Activated CD4-positive, CD25-positive, alpha-beta regulatory T cell treated with anti-CD3 and anti-CD28 coated beads, Interleukin-2, amount 50 U/mL, for 72 hours (primary cell): ENCODE results near the gene PRM3.

Experiments used
- DNase-seq: peaks from one replicate; pipeline ENCODE4 v3.0.0; 2021

PRM3 gene

GRCh38 chr16:11258553-11259492, 14.6 kb downstream of the PRM3 start:
- no peak for DNase-seq

GRCh38 chr16:11257131-11257938, 16.1 kb downstream of the PRM3 start:
- DNase-seq, result peak; percentile 59

- DNase-seq, result no peak
These were observed 16.7 kb downstream of the PRM3 start for GRCh38 chr16:11256661-11257130.

GRCh38 chr16:11255737-11256660, 17.4 kb downstream of the PRM3 start, which contains the start of gene SOCS1:
SOCS1 (minus strand) TSS chr16:11256204; CDS start chr16:11255478, 726 bp downstream.
- peak; percentile 93 for DNase-seq

GRCh38 chr16:11254913-11255736, 18.3 kb downstream of the PRM3 start:
- peak; percentile 65 for DNase-seq

- DNase-seq, result no peak
These were observed 19.2 kb downstream of the PRM3 start for GRCh38 chr16:11253995-11254912.

- peak; percentile 67 for DNase-seq
These were observed 20.1 kb downstream of the PRM3 start for GRCh38 chr16:11253009-11253994.

- no peak for DNase-seq
These were observed 20.9 kb downstream of the PRM3 start for GRCh38 chr16:11252482-11252931.

GRCh38 chr16:11251525-11252481, 21.6 kb downstream of the PRM3 start:
- peak; percentile 78 for DNase-seq

GRCh38 chr16:11250786-11251524, 22.5 kb downstream of the PRM3 start:
- DNase-seq, result no peak

GRCh38 chr16:11250091-11250785, 23.2 kb downstream of the PRM3 start:
- no peak for DNase-seq

- no peak for DNase-seq
These were observed 24.0 kb downstream of the PRM3 start for GRCh38 chr16:11249233-11250061.

GRCh38 chr16:11248133-11248532, 25.3 kb downstream of the PRM3 start:
- no peak for DNase-seq

- DNase-seq, result no peak
These were observed 27.4 kb downstream of the PRM3 start for GRCh38 chr16:11245988-11246387.

GRCh38 chr16:11245222-11245737, 28.1 kb downstream of the PRM3 start:
- no peak for DNase-seq
